ENCODE measurements around the gene C19orf12. TPM values are rescaled to one million over a fixed set of nuclear protein-coding genes. Genes with fewer than 3 reads are reported as not detected.

Gene C19orf12
- polyA plus RNA-seq, 1 experiment: 33.9 TPM

GRCh38 chr19:29705706-29706105 is 9.4 kb downstream of the C19orf12 start:
- ChIA-PET CTCF (interaction anchor here (0.9 to 3.5 kb wide), 3 partner anchors 11 to 95 kb away, joined by 4 to 12 read pairs (median 8); no protein-coding TSS in a partner anchor), POLR2A (no interaction called here)
- H3K27me3 ChIP-seq (ENCODE audit: control insufficient read depth, insufficient read depth, low read length): no peaks in the 10 kb centered on the region
- peaks cover 18% of the 10 kb centered on the region for H3K36me3 ChIP-seq (ENCODE audit: control insufficient read depth, insufficient read depth, low read length)
- TF ChIP-seq, protein P1, sequence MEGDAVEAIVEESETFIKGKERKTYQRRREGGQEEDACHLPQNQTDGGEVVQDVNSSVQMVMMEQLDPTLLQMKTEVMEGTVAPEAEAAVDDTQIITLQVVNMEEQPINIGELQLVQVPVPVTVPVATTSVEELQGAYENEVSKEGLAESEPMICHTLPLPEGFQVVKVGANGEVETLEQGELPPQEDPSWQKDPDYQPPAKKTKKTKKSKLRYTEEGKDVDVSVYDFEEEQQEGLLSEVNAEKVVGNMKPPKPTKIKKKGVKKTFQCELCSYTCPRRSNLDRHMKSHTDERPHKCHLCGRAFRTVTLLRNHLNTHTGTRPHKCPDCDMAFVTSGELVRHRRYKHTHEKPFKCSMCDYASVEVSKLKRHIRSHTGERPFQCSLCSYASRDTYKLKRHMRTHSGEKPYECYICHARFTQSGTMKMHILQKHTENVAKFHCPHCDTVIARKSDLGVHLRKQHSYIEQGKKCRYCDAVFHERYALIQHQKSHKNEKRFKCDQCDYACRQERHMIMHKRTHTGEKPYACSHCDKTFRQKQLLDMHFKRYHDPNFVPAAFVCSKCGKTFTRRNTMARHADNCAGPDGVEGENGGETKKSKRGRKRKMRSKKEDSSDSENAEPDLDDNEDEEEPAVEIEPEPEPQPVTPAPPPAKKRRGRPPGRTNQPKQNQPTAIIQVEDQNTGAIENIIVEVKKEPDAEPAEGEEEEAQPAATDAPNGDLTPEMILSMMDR (IDR thresholded peaks at IDR 0.05; ENCODE audit: insufficient read depth, low read depth, low read length): no peak
- no peak overlapping the region for H3K4me3 ChIP-seq (ENCODE audit: low read depth, low read length)
- DNase-seq (ENCODE audit: low read depth): no peak

DNA sequence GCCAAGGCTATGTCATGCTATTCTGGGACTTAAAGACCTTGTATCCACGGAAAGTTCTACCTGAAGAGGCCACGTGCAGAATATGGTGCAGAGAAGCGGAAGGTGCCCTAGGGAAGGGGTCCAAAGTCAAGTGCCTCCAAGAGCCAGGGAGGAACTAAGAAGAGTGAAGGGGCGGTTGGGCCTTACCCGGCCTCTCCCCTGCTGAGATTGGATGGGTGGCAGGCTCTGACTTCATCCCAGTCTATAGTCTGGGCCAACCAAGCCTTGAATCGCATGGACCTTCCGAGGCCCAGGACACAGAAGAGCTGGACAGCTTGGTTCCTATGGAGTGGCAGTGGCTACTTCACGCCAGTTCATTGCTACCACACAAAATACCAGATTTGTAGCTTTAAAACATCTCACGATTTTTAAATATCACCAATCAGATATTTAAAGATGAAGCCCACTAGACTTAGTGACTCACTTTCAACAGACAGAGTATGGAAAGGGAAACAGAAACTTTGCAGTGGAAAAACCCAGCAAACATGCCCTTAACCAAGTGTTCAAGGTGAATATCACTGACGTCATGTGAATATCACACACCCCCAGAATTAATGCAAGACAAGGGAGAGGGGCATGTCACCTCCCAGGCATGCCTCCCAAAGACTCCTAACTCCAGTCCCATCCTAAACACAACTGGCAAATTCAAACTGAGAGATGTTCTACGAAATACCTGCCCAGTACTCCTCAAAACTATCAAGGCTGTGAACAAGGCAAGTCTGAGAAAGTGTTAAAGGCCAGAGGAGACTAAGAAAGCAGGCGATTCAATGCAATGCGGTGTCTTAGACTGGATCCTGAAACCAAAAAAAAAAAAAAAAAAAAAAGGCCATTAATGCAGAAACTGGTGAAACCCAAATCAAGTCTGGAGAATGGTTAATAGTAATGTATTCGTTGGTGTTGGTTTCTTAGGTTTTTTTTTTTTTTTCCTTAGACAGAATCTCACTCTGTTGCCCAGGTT is 10.2 kb downstream of the C19orf12 start:
- H3K27me3 ChIP-seq (ENCODE audit: control insufficient read depth, insufficient read depth, low read length): no peaks in the 10 kb centered on the region
- POLR2A ChIA-PET: no interaction called here
- CTCF ChIA-PET: interaction anchor here (0.9 to 1.6 kb wide), 3 partner anchors 9 to 11 kb away, joined by 3 to 6 read pairs (median 4); no protein-coding TSS in a partner anchor
- DNase-seq (ENCODE audit: low read depth): no peak
- peaks cover 17% of the 10 kb centered on the region for H3K36me3 ChIP-seq (ENCODE audit: control insufficient read depth, insufficient read depth, low read length)
- H3K4me3 ChIP-seq (ENCODE audit: low read depth, low read length): no peak overlapping the region
- TF ChIP-seq, protein P1 (IDR thresholded peaks at IDR 0.05; ENCODE audit: insufficient read depth, low read depth, low read length): no peak

- TF ChIP-seq, protein P1 (IDR thresholded peaks at IDR 0.05; ENCODE audit: insufficient read depth, low read depth, low read length): no peak
- DNase-seq (ENCODE audit: low read depth): no peak
- POLR2A ChIA-PET: no interaction called here
- Histone ChIP-seq H3K36me3 (ENCODE audit: control insufficient read depth, insufficient read depth, low read length) (peaks cover 13% of the 10 kb centered on the region), H3K4me3 (ENCODE audit: low read depth, low read length) (no peak overlapping the region), H3K27me3 (ENCODE audit: control insufficient read depth, insufficient read depth, low read length) (no peaks in the 10 kb centered on the region)
- CTCF ChIA-PET: no interaction called here
Observed at GRCh38 chr19:29702963-29703320, 12.1 kb downstream of the C19orf12 start.

- Histone ChIP-seq H3K4me3 (ENCODE audit: low read depth, low read length) (no peak overlapping the region), H3K27me3 (ENCODE audit: control insufficient read depth, insufficient read depth, low read length) (no peaks in the 10 kb centered on the region), H3K36me3 (ENCODE audit: control insufficient read depth, insufficient read depth, low read length) (peaks cover 12% of the 10 kb centered on the region)
- TF ChIP-seq, protein P1 (IDR thresholded peaks at IDR 0.05; ENCODE audit: insufficient read depth, low read depth, low read length): no peak
- ChIA-PET CTCF (no interaction called here), POLR2A (no interaction called here)
- DNase-seq (ENCODE audit: low read depth): no peak
Observed at GRCh38 chr19:29702161-29702962, 12.7 kb downstream of the C19orf12 start.

GRCh38 chr19:29700498-29700897 is 14.6 kb downstream of the C19orf12 start:
- TF ChIP-seq, protein P1 (IDR thresholded peaks at IDR 0.05; ENCODE audit: insufficient read depth, low read depth, low read length): no peak
- Histone ChIP-seq H3K36me3 (ENCODE audit: control insufficient read depth, insufficient read depth, low read length) (peaks cover 7% of the 10 kb centered on the region), H3K4me3 (ENCODE audit: low read depth, low read length) (no peak overlapping the region), H3K27me3 (ENCODE audit: control insufficient read depth, insufficient read depth, low read length) (no peaks in the 10 kb centered on the region)
- POLR2A ChIA-PET: no interaction called here
- DNase-seq (ENCODE audit: low read depth): no peak
- CTCF ChIA-PET: interaction anchor here (1.4 to 1.5 kb wide), 2 partner anchors 16 to 91 kb away, joined by 4 to 5 read pairs; no protein-coding TSS in a partner anchor

All from BJ (cell line).